ENCODE results near the gene RHOC.

Gene RHOC

GRCh38 chr1:112694363-112694929, 12.5 kb downstream of the RHOC start:
- no peak overlapping the region for H3K27ac ChIP-seq
- TF ChIP-seq, protein P1, sequence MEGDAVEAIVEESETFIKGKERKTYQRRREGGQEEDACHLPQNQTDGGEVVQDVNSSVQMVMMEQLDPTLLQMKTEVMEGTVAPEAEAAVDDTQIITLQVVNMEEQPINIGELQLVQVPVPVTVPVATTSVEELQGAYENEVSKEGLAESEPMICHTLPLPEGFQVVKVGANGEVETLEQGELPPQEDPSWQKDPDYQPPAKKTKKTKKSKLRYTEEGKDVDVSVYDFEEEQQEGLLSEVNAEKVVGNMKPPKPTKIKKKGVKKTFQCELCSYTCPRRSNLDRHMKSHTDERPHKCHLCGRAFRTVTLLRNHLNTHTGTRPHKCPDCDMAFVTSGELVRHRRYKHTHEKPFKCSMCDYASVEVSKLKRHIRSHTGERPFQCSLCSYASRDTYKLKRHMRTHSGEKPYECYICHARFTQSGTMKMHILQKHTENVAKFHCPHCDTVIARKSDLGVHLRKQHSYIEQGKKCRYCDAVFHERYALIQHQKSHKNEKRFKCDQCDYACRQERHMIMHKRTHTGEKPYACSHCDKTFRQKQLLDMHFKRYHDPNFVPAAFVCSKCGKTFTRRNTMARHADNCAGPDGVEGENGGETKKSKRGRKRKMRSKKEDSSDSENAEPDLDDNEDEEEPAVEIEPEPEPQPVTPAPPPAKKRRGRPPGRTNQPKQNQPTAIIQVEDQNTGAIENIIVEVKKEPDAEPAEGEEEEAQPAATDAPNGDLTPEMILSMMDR (conservative IDR thresholded peaks at IDR 0.05) = no peak
- TF ChIP-seq ZFX (IDR thresholded peaks at IDR 0.05) = no peak

DNA sequence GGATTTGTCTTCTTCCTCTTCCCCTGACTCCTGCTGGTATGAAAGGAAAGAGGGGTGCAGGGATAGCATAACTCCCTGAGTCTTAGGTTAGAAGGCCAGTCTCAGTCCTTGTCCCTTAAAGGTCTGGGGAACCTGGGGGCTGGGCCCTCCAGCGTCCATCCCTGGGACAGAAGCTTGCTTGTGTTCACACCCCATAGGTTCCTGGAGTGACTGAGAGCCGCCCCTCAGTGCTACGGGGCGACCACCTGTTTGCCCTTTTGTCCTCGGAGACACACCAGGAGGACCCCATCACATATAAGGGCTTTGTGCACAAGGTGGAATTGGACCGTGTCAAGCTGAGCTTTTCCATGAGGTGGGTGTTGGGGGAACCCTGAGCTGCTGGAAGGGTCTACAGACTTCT, 13.1 kb downstream of the RHOC start:
- TF ChIP-seq, protein P1 (conservative IDR thresholded peaks at IDR 0.05) = no peak
- no peak for TF ChIP-seq ZFX (IDR thresholded peaks at IDR 0.05)
- no peak overlapping the region for H3K27ac ChIP-seq

DNA sequence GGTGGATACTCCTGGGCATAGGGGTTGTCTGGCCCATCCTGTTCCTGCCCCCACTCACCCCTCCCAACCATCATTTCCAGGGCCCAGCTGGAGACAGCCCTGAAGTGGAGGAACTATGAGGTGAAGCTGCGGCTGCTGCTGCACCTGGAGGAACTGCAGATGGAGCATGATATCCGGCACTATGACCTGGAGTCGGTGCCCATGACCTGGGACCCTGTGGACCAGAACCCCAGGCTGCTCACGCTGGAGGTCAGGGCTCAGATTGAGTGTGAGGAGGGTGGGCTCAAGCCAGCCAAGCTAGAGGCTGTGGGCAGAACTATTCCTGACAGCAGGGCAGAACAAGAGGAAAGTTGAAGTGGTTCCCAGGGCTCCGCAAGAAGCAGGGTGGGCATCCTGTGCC, 14.2 kb downstream of the RHOC start:
- no peak for TF ChIP-seq ZFX (IDR thresholded peaks at IDR 0.05)
- TF ChIP-seq, protein P1 (conservative IDR thresholded peaks at IDR 0.05) = no peak
- no peak overlapping the region for H3K27ac ChIP-seq

DNA sequence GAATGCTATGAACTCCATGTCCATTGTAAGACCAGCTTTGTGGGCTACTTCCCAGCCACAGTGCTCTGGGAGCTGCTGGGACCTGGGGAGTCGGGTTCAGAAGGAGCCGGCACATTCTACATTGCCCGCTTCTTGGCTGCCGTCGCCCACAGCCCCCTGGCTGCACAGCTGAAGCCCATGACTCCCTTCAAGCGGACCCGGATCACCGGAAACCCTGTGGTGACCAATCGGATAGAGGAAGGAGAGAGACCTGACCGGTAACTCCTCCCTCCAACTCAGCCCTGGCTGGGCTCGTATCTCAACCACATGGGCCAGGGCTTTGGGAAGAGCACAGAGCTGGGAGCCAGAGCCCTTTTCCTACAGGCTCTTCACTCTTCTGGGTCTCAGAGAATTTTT, 17.1 kb downstream of the RHOC start:
- peak overlapping the region; percentile 72 for H3K27ac ChIP-seq
- no peak for TF ChIP-seq ZFX (IDR thresholded peaks at IDR 0.05)
- TF ChIP-seq, protein P1 (conservative IDR thresholded peaks at IDR 0.05) = no peak

- no peak for TF ChIP-seq ZFX (IDR thresholded peaks at IDR 0.05)
- TF ChIP-seq, protein P1 (conservative IDR thresholded peaks at IDR 0.05) = no peak
- peak overlapping the region; percentile 72 for H3K27ac ChIP-seq
Observed at GRCh38 chr1:112689196-112689841, 17.6 kb downstream of the RHOC start.

DNA sequence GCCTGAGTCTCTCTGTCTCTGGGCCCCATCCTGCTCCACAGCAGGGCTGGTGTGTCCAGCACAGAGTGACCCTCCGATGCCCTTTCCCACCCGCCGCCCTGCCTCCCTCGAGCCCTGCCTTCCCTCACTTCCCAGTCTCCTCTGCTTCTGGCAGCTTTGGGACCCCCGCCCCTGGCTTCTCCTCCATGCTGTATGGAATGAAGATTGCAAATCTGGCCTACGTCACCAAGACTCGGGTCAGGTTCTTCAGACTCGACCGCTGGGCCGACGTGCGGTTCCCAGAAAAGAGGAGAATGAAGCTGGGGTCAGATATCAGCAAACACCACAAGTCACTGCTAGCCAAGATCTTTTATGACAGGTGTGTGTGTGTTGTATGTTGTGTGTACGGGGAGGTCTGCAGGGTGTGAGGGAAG, 18.1 kb downstream of the RHOC start:
- H3K27ac ChIP-seq = peak overlapping the region; percentile 72
- no peak for TF ChIP-seq ZFX (IDR thresholded peaks at IDR 0.05)
- TF ChIP-seq, protein P1 (conservative IDR thresholded peaks at IDR 0.05) = no peak

DNA sequence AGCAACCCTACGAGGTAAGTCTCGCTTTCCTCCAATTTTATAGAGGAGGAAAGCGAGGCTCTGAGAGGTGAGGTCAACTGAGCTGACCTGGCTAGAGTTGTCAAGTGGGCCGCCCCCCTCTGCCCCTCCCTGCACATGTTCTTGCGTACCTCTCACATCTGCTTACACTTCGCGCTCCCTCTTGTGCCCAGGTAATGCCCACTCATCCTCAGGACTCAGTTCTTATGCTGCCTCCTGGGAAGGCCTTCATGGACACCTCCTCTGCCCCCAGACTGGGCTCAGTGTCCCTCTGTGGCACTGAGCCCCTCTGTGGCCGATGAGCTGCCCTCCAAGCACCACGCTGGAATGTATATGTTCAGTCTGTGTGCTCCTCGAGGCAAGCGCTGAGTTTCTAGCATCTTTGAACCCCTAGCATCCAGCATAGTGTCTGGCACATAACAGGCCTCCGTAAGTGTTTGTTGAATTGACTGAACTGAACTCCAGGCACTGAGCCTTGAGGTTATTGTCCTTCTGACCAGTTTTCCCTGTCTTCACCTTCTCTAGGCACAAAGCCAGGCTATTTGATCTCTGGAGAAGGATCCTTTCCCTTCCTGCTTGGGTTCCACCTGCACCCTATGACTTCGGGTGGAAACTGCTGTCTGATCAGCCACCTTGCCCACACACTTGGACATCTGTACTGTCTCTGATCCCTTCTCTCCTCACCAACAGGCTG, 19.0 kb downstream of the RHOC start:
- TF ChIP-seq ZFX (IDR thresholded peaks at IDR 0.05) = no peak
- H3K27ac ChIP-seq = peak overlapping the region; percentile 72
